Activated T-helper 1 cell treated with anti-CD3 and anti-CD28 coated beads, Interleukin-12 subunit alpha, Interleukin-12 subunit beta, Interleukin-2, Interleukin-4 antibody, amounts not matched to agents 30 ng/mL and 10 ng/mL and 1 ng/mL, durations not matched to agents 14 hours and 24 hours and 36 hours (primary cell): ENCODE data around the gene CLASRP. TPM values are rescaled to one million over a fixed set of nuclear protein-coding genes. Genes with fewer than 3 reads are reported as not detected.
"Not testable (repeated sequence)": the region's sequence is repeated elsewhere in the genome, so short reads cannot be mapped to it uniquely, and the experiment has no call there.

Experiments
- DNase-seq: peaks from one replicate; pipeline ENCODE4 v3.0.0; 2021; ENCODE audit warnings: low spot score
- H3K27ac Mint-ChIP-seq: one replicate; pipeline ENCODE4 v1.8.0; 2021; ENCODE audit warnings: mild to moderate bottlenecking, mixed read lengths
- H3K27me3 Mint-ChIP-seq: one replicate; pipeline ENCODE4 v1.8.0; 2022; ENCODE audit warnings: mild to moderate bottlenecking, moderate library complexity, mixed read lengths; ENCODE audit not compliant: insufficient read depth
- H3K36me3 Mint-ChIP-seq: one replicate; pipeline ENCODE4 v1.8.0; 2021; ENCODE audit warnings: low read depth, mixed read lengths
- H3K4me1 Mint-ChIP-seq: one replicate; pipeline ENCODE4 v1.8.0; 2021; ENCODE audit warnings: low read depth, mixed read lengths
- H3K4me3 Mint-ChIP-seq: one replicate; pipeline ENCODE4 v1.8.0; 2021; ENCODE audit warnings: mild to moderate bottlenecking, moderate library complexity, mixed read lengths
- H3K9me3 Mint-ChIP-seq: one replicate; pipeline ENCODE4 v1.8.0; 2021; ENCODE audit warnings: mixed read lengths
- intact Hi-C: fragments of 100-400 bp; cut with micrococcal nuclease; formaldehyde crosslinking; loops from one replicate; pipeline ENCODE4 v1.15.1; 2024
- total RNA-seq: library from RNA; stranded (reverse); gene quantifications from 2 replicates; pipeline ENCODE4 v1.2.3, GENCODE V29; 2022

The CLASRP gene
- total RNA-seq, 1 donor from 2014 or later, result 116 TPM

GRCh38 chr19:45098521-45099466 lies 59.9 kb downstream of the CLASRP start:
- Mint-ChIP-seq H3K4me1 (peaks cover 29% of the 10 kb centered on the region), H3K27ac (no peak overlapping the region), H3K4me3 (no peak overlapping the region), H3K9me3 (no peaks in the 10 kb centered on the region), H3K36me3 (peaks cover 6% of the 10 kb centered on the region), H3K27me3 (no peaks in the 10 kb centered on the region)
- intact Hi-C loops, result no loop called here
- no peak for DNase-seq

- H3K9me3 Mint-ChIP-seq, result no peaks in the 10 kb centered on the region
- DNase-seq, result no peak
- no peak overlapping the region for H3K4me3 Mint-ChIP-seq
- H3K27me3 Mint-ChIP-seq, result no peaks in the 10 kb centered on the region
- H3K27ac Mint-ChIP-seq, result no peak overlapping the region
- intact Hi-C loops, result no loop called here
- peaks cover 3% of the 10 kb centered on the region for H3K36me3 Mint-ChIP-seq
- peaks cover 29% of the 10 kb centered on the region for H3K4me1 Mint-ChIP-seq
Measured at GRCh38 chr19:45099467-45100191, 60.8 kb downstream of the CLASRP start.

GRCh38 chr19:45100201-45100600 lies 61.4 kb downstream of the CLASRP start:
- no peaks in the 10 kb centered on the region for H3K27me3 Mint-ChIP-seq

DNA sequence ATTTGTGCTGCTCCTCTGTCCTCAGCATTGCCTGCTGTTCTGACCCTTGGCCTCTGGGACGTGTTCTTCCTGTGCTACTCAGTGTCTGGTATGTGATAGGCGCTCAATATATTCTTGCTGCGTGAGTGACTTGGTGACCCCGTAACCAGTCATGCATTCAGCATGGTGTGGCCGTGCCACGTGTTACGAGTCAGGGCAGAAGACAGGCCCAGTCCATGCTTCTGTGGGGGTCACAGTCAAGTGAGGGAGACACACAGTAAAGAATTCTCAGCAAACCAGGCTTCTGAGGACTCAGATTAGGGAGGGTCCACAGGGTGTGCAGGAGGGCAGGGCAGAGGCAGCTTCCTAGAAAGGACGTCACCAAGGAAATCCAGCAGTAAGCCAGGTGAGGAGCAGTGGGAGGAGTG lies 62.0 kb downstream of the CLASRP start:
- no peak for DNase-seq
- Mint-ChIP-seq H3K9me3 (no peaks in the 10 kb centered on the region), H3K4me3 (no peak overlapping the region), H3K36me3 (no peaks in the 10 kb centered on the region), H3K27me3 (no peaks in the 10 kb centered on the region), H3K27ac (no peak overlapping the region), H3K4me1 (peaks cover 32% of the 10 kb centered on the region)
- intact Hi-C loops, result no loop called here

More at GRCh38 chr19:45100201-45100600, 61.4 kb downstream of the CLASRP start:
- Mint-ChIP-seq H3K9me3 (no peaks in the 10 kb centered on the region), H3K4me3 (no peak overlapping the region), H3K4me1 (peaks cover 31% of the 10 kb centered on the region), H3K36me3 (no peaks in the 10 kb centered on the region), H3K27ac (no peak overlapping the region)
- intact Hi-C loops, result no loop called here
- no peak for DNase-seq

- Mint-ChIP-seq H3K36me3 (no peaks in the 10 kb centered on the region), H3K27ac (no peak overlapping the region), H3K27me3 (no peaks in the 10 kb centered on the region), H3K9me3 (no peaks in the 10 kb centered on the region), H3K4me1 (peaks cover 22% of the 10 kb centered on the region), H3K4me3 (no peak overlapping the region)
- intact Hi-C loops, result no loop called here
- DNase-seq, result no peak
Measured at GRCh38 chr19:45101806-45102205, 63.0 kb downstream of the CLASRP start.

GRCh38 chr19:45102481-45102880 lies 63.6 kb downstream of the CLASRP start:
- intact Hi-C loops, result no loop called here
- no peaks in the 10 kb centered on the region for H3K36me3 Mint-ChIP-seq
- H3K4me3 Mint-ChIP-seq, result no peak overlapping the region
- H3K27ac Mint-ChIP-seq, result no peak overlapping the region
- DNase-seq, result no peak
- peaks cover 20% of the 10 kb centered on the region for H3K4me1 Mint-ChIP-seq
- no peaks in the 10 kb centered on the region for H3K9me3 Mint-ChIP-seq
- H3K27me3 Mint-ChIP-seq, result no peaks in the 10 kb centered on the region

GRCh38 chr19:45103156-45103507 lies 64.3 kb downstream of the CLASRP start:
- H3K4me3 Mint-ChIP-seq, result no peak overlapping the region
- H3K27me3 Mint-ChIP-seq, result no peaks in the 10 kb centered on the region
- H3K4me1 Mint-ChIP-seq, result peaks cover 20% of the 10 kb centered on the region
- no peaks in the 10 kb centered on the region for H3K9me3 Mint-ChIP-seq
- no peak overlapping the region for H3K27ac Mint-ChIP-seq
- DNase-seq, result no peak
- no peaks in the 10 kb centered on the region for H3K36me3 Mint-ChIP-seq
- intact Hi-C loops, result no loop called here

- Mint-ChIP-seq H3K36me3 (no peaks in the 10 kb centered on the region), H3K4me3 (no peak overlapping the region), H3K4me1 (peaks cover 20% of the 10 kb centered on the region), H3K27ac (no peak overlapping the region), H3K27me3 (no peaks in the 10 kb centered on the region), H3K9me3 (no peaks in the 10 kb centered on the region)
- intact Hi-C loops, result no loop called here
- no peak for DNase-seq
Measured at GRCh38 chr19:45103508-45104319, 64.9 kb downstream of the CLASRP start.

DNA sequence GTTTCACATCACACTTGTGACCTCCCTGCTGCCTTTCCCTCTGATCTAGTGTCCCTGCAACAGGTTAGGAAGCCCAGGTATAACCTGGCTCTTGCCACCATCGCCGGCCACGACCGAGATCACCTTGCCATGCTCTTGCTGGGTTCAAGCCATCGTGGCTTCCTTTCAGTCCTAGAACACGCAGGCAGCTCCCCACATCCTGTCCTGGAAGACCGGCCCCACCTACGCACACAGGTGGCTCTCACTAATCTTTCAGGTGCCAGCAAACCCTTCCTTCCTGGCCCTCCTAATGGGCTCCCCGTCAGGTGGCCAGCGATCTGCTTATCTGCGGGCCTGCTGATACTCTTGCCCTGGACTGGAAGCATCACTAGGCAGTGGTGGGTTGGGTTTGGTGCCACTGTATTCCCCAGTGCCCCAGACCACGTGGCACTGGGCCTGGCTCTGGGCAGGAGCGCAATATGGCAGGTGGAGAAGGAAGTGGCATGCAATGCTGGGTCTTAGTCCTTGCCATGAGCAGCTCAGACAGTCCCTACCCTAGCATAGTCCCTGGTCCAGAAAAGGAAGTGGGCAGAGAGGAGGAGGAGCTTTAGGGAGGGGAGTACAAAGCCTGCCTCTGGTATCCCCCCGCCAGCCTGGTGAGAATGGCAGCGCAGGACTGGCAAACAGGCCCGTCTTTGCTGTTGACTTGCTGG lies 66.0 kb downstream of the CLASRP start:
- Mint-ChIP-seq H3K36me3 (no peaks in the 10 kb centered on the region), H3K4me1 (peaks cover 20% of the 10 kb centered on the region), H3K4me3 (no peak overlapping the region), H3K9me3 (no peaks in the 10 kb centered on the region), H3K27me3 (no peaks in the 10 kb centered on the region), H3K27ac (no peak overlapping the region)
- intact Hi-C loops, result no loop called here
- DNase-seq, result no peak

DNA sequence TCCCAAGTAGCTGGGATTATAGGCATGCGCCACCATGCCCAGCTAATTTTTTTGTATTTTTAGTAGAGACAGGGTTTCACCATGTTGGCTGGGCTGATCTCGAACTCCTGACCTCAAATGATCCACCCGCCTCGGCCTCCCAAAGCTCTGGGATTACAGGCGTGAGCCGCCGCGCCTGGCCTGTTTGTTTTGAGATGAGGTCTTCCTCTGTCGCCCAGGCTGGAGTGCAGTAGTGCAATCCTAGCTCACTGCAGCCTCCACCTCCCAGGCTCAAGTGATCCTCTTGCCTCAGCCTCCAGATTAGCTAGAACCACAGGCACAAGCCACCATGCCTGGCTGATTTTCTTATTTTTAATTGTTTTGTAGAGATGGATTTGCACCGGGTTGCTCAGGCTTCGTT lies 67.5 kb downstream of the CLASRP start:
- H3K9me3 Mint-ChIP-seq, intact Hi-C loops, H3K27me3 Mint-ChIP-seq, H3K27ac Mint-ChIP-seq, H3K36me3 Mint-ChIP-seq, H3K4me3 Mint-ChIP-seq, DNase-seq: not testable (repeated sequence)
- H3K4me1 Mint-ChIP-seq, result peaks cover 25% of the 10 kb centered on the region

- DNase-seq, result no peak
- H3K4me3 Mint-ChIP-seq, result no peak overlapping the region
- intact Hi-C loops, result no loop called here
- no peaks in the 10 kb centered on the region for H3K27me3 Mint-ChIP-seq
- H3K9me3 Mint-ChIP-seq, result no peaks in the 10 kb centered on the region
- H3K27ac Mint-ChIP-seq, result no peak overlapping the region
- no peaks in the 10 kb centered on the region for H3K36me3 Mint-ChIP-seq
- peaks cover 25% of the 10 kb centered on the region for H3K4me1 Mint-ChIP-seq
Measured at GRCh38 chr19:45107621-45108150, 68.8 kb downstream of the CLASRP start.

- intact Hi-C loops, result no loop called here
- H3K36me3 Mint-ChIP-seq, result peaks cover 1% of the 10 kb centered on the region
- no peak overlapping the region for H3K4me3 Mint-ChIP-seq
- no peaks in the 10 kb centered on the region for H3K27me3 Mint-ChIP-seq
- peaks cover 13% of the 10 kb centered on the region for H3K4me1 Mint-ChIP-seq
- H3K27ac Mint-ChIP-seq, result no peak overlapping the region
- DNase-seq, result no peak
- no peaks in the 10 kb centered on the region for H3K9me3 Mint-ChIP-seq
Measured at GRCh38 chr19:45110851-45111266, 72.0 kb downstream of the CLASRP start.
